Smooth muscle cell (in vitro differentiated cells): Measurements from ENCODE around the gene ZNF763. TPM values are rescaled to one million over a fixed set of nuclear protein-coding genes. Genes with fewer than 3 reads are reported as not detected.
"Not testable (repeated sequence)": the region's sequence is repeated elsewhere in the genome, so short reads cannot be mapped to it uniquely, and the experiment has no call there.

ENCODE experiments used
- DNase-seq: peaks from one replicate; lab custom pipeline; 2025; ENCODE audit not compliant: unreplicated experiment; lab: John Stamatoyannopoulos, UW
- H2AFZ ChIP-seq: fragments of 200-600 bp; sonication (generic); 2 replicates; pipeline ENCODE4 v1.6.0; 2016; ENCODE audit warnings: antibody characterized with exemption, low read depth, mild to moderate bottlenecking
- H3F3A ChIP-seq: fragments of 200-600 bp; sonication (generic); 2 replicates; pipeline ENCODE4 v1.6.0; 2017; ENCODE audit warnings: antibody characterized with exemption, low read depth
- H3K27ac ChIP-seq: fragments of 200-600 bp; sonication (generic); 2 replicates; pipeline ENCODE4 v1.5.1; 2016; ENCODE audit warnings: low read depth, mild to moderate bottlenecking
- H3K27me3 ChIP-seq: fragments of 200-600 bp; sonication (generic); 2 replicates; pipeline ENCODE4 v1.6.1; 2016; ENCODE audit warnings: low read depth, mild to moderate bottlenecking
- H3K36me3 ChIP-seq: fragments of 200-600 bp; sonication (generic); 2 replicates; pipeline ENCODE4 v1.5.1; 2016; ENCODE audit warnings: low read depth
- H3K4me1 ChIP-seq: fragments of 200-600 bp; sonication (generic); 2 replicates; pipeline ENCODE4 v1.5.1; 2016; ENCODE audit warnings: low read depth
- H3K4me2 ChIP-seq: fragments of 200-600 bp; sonication (generic); 2 replicates; pipeline ENCODE4 v1.6.0; 2016; ENCODE audit warnings: mild to moderate bottlenecking
- H3K4me3 ChIP-seq: fragments of 200-600 bp; sonication (generic); 2 replicates; pipeline ENCODE4 v1.5.1; 2016; ENCODE audit warnings: mild to moderate bottlenecking
- H3K79me2 ChIP-seq: fragments of 200-600 bp; sonication (generic); 2 replicates; pipeline ENCODE4 v1.6.0; 2016; ENCODE audit warnings: low read depth, mild to moderate bottlenecking
- H3K9ac ChIP-seq: fragments of 200-600 bp; sonication (generic); 2 replicates; pipeline ENCODE4 v1.6.0; 2016; ENCODE audit warnings: low read depth
- H3K9me3 ChIP-seq: fragments of 200-600 bp; sonication (generic); replicated peaks from 2 replicates; pipeline ENCODE4 v1.5.1; 2016; ENCODE audit warnings: low read depth
- H4K20me1 ChIP-seq: fragments of 200-600 bp; sonication (generic); 2 replicates; pipeline ENCODE4 v1.6.0; 2016; ENCODE audit warnings: low read depth
- CTCF ChIP-seq: fragments of 200-600 bp; sonication (generic); IDR thresholded peaks from 2 replicates; pipeline ENCODE4 v1.5.1; 2017; ENCODE audit warnings: borderline replicate concordance, mild to moderate bottlenecking, antibody characterized with exemption; ENCODE audit not compliant: insufficient read depth, poor library complexity, severe bottlenecking
- WGBS: methylation state at CpG from one replicate; pipeline ENCODE4 v1.1.7; 2016; ENCODE audit warnings: low lambda C conversion rate; 5-methylcytosine and 5-hydroxymethylcytosine counted together
- polyA plus RNA-seq: library from polyadenylated mRNA; unstranded; fragments of >200 nt; fragmentation: Nextera tagmentation; extraction: Ambion mirVana; gene quantifications from 2 replicates; pipeline ENCODE4 v1.2.1, GENCODE V29; 2016
- total RNA-seq: library from RNA; depleted of rRNA; stranded (reverse); fragments of >200 nt; gene quantifications from 2 replicates; pipeline ENCODE4 v1.2.3, GENCODE V29; 2014

Gene ZNF763
- 1.2 and 1.6 TPM in 2 replicates for total RNA-seq
- 0.53 and 0.73 TPM in 2 replicates for polyA plus RNA-seq

- peak within 1 kb of the TSS; percentile 69 for H3K4me3 ChIP-seq
- no peaks in the 10 kb centered on the region for H3K36me3 ChIP-seq
- H2AFZ ChIP-seq: peak within 1 kb of the TSS; percentile 88
- no peaks in the 10 kb centered on the region for H3K79me2 ChIP-seq
- H3K9me3 ChIP-seq: no peaks in the 10 kb centered on the region
- H3F3A ChIP-seq: no peaks in the 10 kb centered on the region
- peak within 1 kb of the TSS; percentile 24 for H3K9ac ChIP-seq
- no peak for TF ChIP-seq CTCF
- 1% methylated on average over 47 of the region's 47 CpGs for WGBS
- peak; percentile 62 for DNase-seq
- peak within 1 kb of the TSS; percentile 91 for H3K4me2 ChIP-seq
- no peaks in the 10 kb centered on the region for H4K20me1 ChIP-seq
- no peaks in the 10 kb centered on the region for H3K27me3 ChIP-seq
- peak within 1 kb of the TSS; percentile 42 for H3K27ac ChIP-seq
- H3K4me1 ChIP-seq: peaks cover 6% of the 10 kb centered on the region
These were observed at the start of gene ZNF763 for GRCh38 chr19:11964858-11965645. ZNF763 (plus strand) TSS chr19:11965040; CDS start chr19:11965209, 169 bp downstream.

GRCh38 chr19:11921852-11922495, 42.9 kb upstream of the ZNF763 start:
- peaks cover 6% of the 10 kb centered on the region for H3F3A ChIP-seq
- H3K4me3 ChIP-seq: no peak overlapping the region
- no peak overlapping the region for H3K4me2 ChIP-seq
- no peaks in the 10 kb centered on the region for H3K9me3 ChIP-seq
- H3K79me2 ChIP-seq: peaks cover 18% of the 10 kb centered on the region
- no peaks in the 10 kb centered on the region for H3K27me3 ChIP-seq
- no peaks in the 10 kb centered on the region for H3K36me3 ChIP-seq
- no peaks in the 10 kb centered on the region for H4K20me1 ChIP-seq
- 50% methylated on average over 6 of the region's 6 CpGs for WGBS
- TF ChIP-seq CTCF: no peak
- DNase-seq: no peak
- H3K4me1 ChIP-seq: peaks cover 6% of the 10 kb centered on the region
- no peak overlapping the region for H3K27ac ChIP-seq
- no peak overlapping the region for H3K9ac ChIP-seq
- no peak overlapping the region for H2AFZ ChIP-seq

- peaks cover 41% of the 10 kb centered on the region for H3K79me2 ChIP-seq
- H4K20me1 ChIP-seq: no peaks in the 10 kb centered on the region
- peaks cover 6% of the 10 kb centered on the region for H3K4me1 ChIP-seq
- under 1% methylated on average over 50 of the region's 53 CpGs for WGBS
- peak within 1 kb of the TSS; percentile 90 for H3K4me2 ChIP-seq
- H3K36me3 ChIP-seq: no peaks in the 10 kb centered on the region
- H3K4me3 ChIP-seq: peak within 1 kb of the TSS; percentile 77
- H3K27me3 ChIP-seq: no peaks in the 10 kb centered on the region
- peak within 1 kb of the TSS; percentile 63 for H3K9ac ChIP-seq
- peak within 1 kb of the TSS; percentile 96 for H2AFZ ChIP-seq
- H3K9me3 ChIP-seq: no peaks in the 10 kb centered on the region
- no peak for TF ChIP-seq CTCF
- H3F3A ChIP-seq: peaks cover 6% of the 10 kb centered on the region
- peak; percentile 54 for DNase-seq
- H3K27ac ChIP-seq: peak within 1 kb of the TSS; percentile 36
These were observed 39.8 kb upstream of the ZNF763 start, which contains the start of gene ZNF700 for GRCh38 chr19:11924886-11925650. ZNF700 (plus strand) TSS chr19:11925107; CDS start chr19:11925211, 104 bp downstream.

GRCh38 chr19:11925651-11926187, 39.1 kb upstream of the ZNF763 start:
- WGBS: 14% methylated on average over 10 of the region's 10 CpGs
- H3K27me3 ChIP-seq, H3K9me3 ChIP-seq, H4K20me1 ChIP-seq, DNase-seq, H3K4me1 ChIP-seq, H3F3A ChIP-seq, H3K36me3 ChIP-seq: not testable (repeated sequence)
- Histone ChIP-seq H3K4me2 (peak overlapping the region; percentile 90), H2AFZ (peak overlapping the region; percentile 96), H3K9ac (peak overlapping the region; percentile 63), H3K4me3 (peak overlapping the region; percentile 77), H3K79me2 (peaks cover 41% of the 10 kb centered on the region), H3K27ac (peak overlapping the region; percentile 36)
